Measurements from ENCODE around the gene PEAR1.
A peak's percentile ranks its signal among the peaks of the same experiment; 100 is the strongest.

The PEAR1 gene

DNA sequence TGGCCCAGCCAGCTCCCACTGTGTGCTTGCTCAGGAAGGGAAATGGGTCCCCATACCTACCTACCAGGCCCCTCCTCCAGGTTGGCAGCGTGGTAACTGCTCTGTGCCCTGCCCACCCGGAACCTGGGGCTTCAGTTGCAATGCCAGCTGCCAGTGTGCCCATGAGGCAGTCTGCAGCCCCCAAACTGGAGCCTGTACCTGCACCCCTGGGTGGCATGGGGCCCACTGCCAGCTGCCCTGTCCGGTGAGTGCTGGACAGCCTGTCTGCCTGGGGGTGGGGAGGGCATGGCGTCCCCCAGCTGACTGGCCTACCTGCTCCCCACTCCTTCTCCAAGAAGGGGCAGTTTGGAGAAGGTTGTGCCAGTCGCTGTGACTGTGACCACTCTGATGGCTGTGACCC is 16.2 kb downstream of the PEAR1 start:
- H3K4me3 ChIP-seq (ENCODE audit: low read depth, low read length), result no peak overlapping the region
- TF ChIP-seq, protein P1, sequence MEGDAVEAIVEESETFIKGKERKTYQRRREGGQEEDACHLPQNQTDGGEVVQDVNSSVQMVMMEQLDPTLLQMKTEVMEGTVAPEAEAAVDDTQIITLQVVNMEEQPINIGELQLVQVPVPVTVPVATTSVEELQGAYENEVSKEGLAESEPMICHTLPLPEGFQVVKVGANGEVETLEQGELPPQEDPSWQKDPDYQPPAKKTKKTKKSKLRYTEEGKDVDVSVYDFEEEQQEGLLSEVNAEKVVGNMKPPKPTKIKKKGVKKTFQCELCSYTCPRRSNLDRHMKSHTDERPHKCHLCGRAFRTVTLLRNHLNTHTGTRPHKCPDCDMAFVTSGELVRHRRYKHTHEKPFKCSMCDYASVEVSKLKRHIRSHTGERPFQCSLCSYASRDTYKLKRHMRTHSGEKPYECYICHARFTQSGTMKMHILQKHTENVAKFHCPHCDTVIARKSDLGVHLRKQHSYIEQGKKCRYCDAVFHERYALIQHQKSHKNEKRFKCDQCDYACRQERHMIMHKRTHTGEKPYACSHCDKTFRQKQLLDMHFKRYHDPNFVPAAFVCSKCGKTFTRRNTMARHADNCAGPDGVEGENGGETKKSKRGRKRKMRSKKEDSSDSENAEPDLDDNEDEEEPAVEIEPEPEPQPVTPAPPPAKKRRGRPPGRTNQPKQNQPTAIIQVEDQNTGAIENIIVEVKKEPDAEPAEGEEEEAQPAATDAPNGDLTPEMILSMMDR (IDR thresholded peaks at IDR 0.05; ENCODE audit: control insufficient read depth, extremely low read depth, insufficient read depth), result no peak
- DNase-seq (ENCODE audit: low read depth), result no peak

DNA sequence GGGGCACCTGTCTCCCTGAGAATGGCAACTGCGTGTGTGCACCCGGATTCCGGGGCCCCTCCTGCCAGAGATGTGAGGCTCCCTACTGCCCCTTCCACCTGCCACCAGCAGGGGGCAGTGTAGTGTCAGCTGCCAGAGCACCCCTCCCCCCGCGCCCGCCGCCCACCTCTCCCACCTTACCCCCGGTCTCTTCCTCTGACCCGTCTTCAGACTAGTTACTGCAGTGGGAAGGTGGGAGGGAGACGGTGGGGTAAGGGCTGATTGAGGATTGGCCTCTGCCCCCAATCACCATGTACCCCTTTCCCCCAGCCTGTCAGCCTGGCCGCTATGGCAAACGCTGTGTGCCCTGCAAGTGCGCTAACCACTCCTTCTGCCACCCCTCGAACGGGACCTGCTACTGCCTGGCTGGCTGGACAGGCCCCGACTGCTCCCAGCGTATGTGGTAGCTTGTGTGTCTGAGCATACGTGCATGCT is 16.8 kb downstream of the PEAR1 start:
- TF ChIP-seq, protein P1 (IDR thresholded peaks at IDR 0.05; ENCODE audit: control insufficient read depth, extremely low read depth, insufficient read depth), result peak; percentile 92
- H3K4me3 ChIP-seq (ENCODE audit: low read depth, low read length), result no peak overlapping the region
- no peak for DNase-seq (ENCODE audit: low read depth)

- H3K4me3 ChIP-seq (ENCODE audit: low read depth, low read length), result no peak overlapping the region
- no peak for DNase-seq (ENCODE audit: low read depth)
- TF ChIP-seq, protein P1 (IDR thresholded peaks at IDR 0.05; ENCODE audit: control insufficient read depth, extremely low read depth, insufficient read depth), result no peak
These were observed 18.2 kb downstream of the PEAR1 start for GRCh38 chr1:156911577-156912298.

- DNase-seq (ENCODE audit: low read depth), result no peak
- TF ChIP-seq, protein P1 (IDR thresholded peaks at IDR 0.05; ENCODE audit: control insufficient read depth, extremely low read depth, insufficient read depth), result no peak
- no peak overlapping the region for H3K4me3 ChIP-seq (ENCODE audit: low read depth, low read length)
These were observed 18.8 kb downstream of the PEAR1 start for GRCh38 chr1:156912310-156912709.

GRCh38 chr1:156912861-156913808 is 19.6 kb downstream of the PEAR1 start:
- TF ChIP-seq, protein P1 (IDR thresholded peaks at IDR 0.05; ENCODE audit: control insufficient read depth, extremely low read depth, insufficient read depth), result peak; percentile 14
- no peak for DNase-seq (ENCODE audit: low read depth)
- no peak overlapping the region for H3K4me3 ChIP-seq (ENCODE audit: low read depth, low read length)

DNA sequence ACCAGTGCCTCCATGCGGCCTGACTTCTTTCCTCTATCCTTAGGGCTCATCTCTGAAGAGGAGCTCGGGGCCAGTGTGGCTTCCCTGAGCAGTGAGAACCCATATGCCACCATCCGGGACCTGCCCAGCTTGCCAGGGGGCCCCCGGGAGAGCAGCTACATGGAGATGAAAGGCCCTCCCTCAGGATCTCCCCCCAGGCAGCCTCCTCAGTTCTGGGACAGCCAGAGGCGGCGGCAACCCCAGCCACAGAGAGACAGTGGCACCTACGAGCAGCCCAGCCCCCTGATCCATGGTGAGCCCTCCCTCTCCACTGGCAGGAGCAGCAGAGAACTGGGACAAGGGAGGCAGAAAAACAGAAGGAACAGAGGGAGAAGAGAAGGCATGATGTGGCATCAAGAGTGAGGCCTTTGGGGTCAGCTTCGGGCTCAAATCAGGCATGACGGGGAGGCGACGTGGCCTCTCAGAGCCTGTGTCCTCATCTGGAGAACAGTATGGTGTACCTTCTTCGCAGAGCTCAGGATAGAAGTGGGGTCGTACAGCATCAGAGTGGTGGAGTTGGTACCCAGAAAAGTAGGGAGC is 20.4 kb downstream of the PEAR1 start:
- DNase-seq (ENCODE audit: low read depth), result no peak
- no peak overlapping the region for H3K4me3 ChIP-seq (ENCODE audit: low read depth, low read length)
- TF ChIP-seq, protein P1 (IDR thresholded peaks at IDR 0.05; ENCODE audit: control insufficient read depth, extremely low read depth, insufficient read depth), result no peak
